ENCODE data around the gene PLCB3.

PLCB3 gene

DNA sequence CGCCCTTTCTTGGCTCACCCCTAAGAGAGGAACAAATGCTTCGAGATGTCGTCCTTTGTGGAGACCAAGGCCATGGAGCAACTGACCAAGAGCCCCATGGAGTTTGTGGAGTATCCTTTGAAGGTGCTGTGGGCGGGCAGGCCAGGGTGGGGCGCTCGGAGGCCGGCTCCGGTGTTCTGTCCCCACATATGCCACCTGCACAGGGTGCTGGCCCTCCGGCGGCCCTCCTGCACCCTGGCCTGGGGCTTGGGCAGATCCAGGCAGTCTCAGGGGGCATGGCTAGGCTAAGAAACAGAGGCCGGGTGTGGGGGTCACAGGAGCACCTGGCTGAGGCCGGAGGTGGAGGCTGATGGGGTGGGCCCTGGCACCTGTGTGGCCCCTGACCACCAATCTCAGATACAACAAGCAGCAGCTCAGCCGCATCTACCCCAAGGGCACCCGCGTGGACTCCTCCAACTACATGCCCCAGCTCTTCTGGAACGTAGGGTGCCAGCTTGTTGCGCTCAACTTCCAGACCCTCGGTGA, 10.3 kb downstream of the PLCB3 start:
- Histone ChIP-seq H3K27ac (replicated peaks) (no peak overlapping the region), H3K27me3 (ENCODE audit: insufficient read depth, poor library complexity, severe bottlenecking) (no peaks in the 10 kb centered on the region), H3K4me3 (replicated peaks; ENCODE audit: insufficient read depth, low read length) (no peak overlapping the region)
- TF ChIP-seq GABPA (IDR thresholded peaks at IDR 0.05; ENCODE audit: low read depth) (no peak), REST (IDR thresholded peaks at IDR 0.05; ENCODE audit: insufficient replicate concordance, low read depth) (no peak), CTCF (IDR thresholded peaks at IDR 0.05; ENCODE audit: insufficient read depth, low read length) (no peak), POLR2AphosphoS5 (IDR thresholded peaks at IDR 0.05; ENCODE audit: low read depth) (no peak), SPI1 (IDR thresholded peaks at IDR 0.05; ENCODE audit: borderline replicate concordance, low read depth) (no peak)
- no peak for DNase-seq (ENCODE audit: low read depth in 1 of 2, low spot score in 1 of 2)

DNA sequence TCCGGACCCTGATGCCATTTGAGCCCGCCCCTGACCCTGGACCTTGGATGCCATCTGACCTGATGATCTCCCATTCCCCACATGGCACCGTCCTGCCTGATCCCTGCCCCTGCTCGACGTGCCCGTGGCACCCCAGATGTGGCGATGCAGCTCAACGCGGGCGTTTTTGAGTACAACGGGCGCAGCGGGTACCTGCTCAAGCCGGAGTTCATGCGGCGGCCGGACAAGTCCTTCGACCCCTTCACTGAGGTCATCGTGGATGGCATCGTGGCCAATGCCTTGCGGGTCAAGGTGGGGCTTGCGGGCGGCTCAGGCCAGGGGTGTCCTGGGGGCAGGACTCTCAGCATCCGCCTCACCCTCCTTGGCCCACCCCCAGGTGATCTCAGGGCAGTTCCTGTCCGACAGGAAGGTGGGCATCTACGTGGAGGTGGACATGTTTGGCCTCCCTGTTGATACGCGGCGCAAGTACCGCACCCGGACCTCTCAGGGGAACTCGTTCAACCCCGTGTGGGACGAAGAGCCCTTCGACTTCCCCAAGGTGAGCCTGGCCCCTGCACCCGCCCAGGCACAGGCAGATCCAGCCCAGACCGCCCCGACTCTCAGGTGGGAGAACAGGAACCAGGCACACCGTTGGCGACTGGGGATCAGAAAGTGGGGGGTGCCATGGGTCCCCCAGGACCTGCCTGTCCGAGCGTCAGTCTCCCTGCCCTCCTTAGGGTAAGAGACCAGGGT, 11.1 kb downstream of the PLCB3 start:
- TF ChIP-seq SPI1 (IDR thresholded peaks at IDR 0.05; ENCODE audit: borderline replicate concordance, low read depth): no peak
- no peak for TF ChIP-seq CTCF (IDR thresholded peaks at IDR 0.05; ENCODE audit: insufficient read depth, low read length)
- no peak for TF ChIP-seq POLR2AphosphoS5 (IDR thresholded peaks at IDR 0.05; ENCODE audit: low read depth)
- TF ChIP-seq GABPA (IDR thresholded peaks at IDR 0.05; ENCODE audit: low read depth): no peak
- TF ChIP-seq REST (IDR thresholded peaks at IDR 0.05; ENCODE audit: insufficient replicate concordance, low read depth): no peak
- Histone ChIP-seq H3K27ac (replicated peaks) (no peak overlapping the region), H3K4me3 (replicated peaks; ENCODE audit: insufficient read depth, low read length) (no peak overlapping the region), H3K27me3 (ENCODE audit: insufficient read depth, poor library complexity, severe bottlenecking) (no peaks in the 10 kb centered on the region)
- DNase-seq (ENCODE audit: low read depth in 1 of 2, low spot score in 1 of 2): no peak

GRCh38 chr11:64263021-64263946, 12.0 kb downstream of the PLCB3 start:
- no peak for DNase-seq (ENCODE audit: low read depth in 1 of 2, low spot score in 1 of 2)
- TF ChIP-seq POLR2AphosphoS5 (IDR thresholded peaks at IDR 0.05; ENCODE audit: low read depth) (no peak), REST (IDR thresholded peaks at IDR 0.05; ENCODE audit: insufficient replicate concordance, low read depth) (no peak), SPI1 (IDR thresholded peaks at IDR 0.05; ENCODE audit: borderline replicate concordance, low read depth) (no peak), CTCF (IDR thresholded peaks at IDR 0.05; ENCODE audit: insufficient read depth, low read length) (no peak), GABPA (IDR thresholded peaks at IDR 0.05; ENCODE audit: low read depth) (no peak)
- Histone ChIP-seq H3K27me3 (ENCODE audit: insufficient read depth, poor library complexity, severe bottlenecking) (no peaks in the 10 kb centered on the region), H3K4me3 (replicated peaks; ENCODE audit: insufficient read depth, low read length) (no peak overlapping the region), H3K27ac (replicated peaks) (no peak overlapping the region)

All from HL-60 (cell line).